Adrenal gland (tissue), 12 donors: ENCODE data around the gene CLEC4D. TPM values are rescaled to one million over a fixed set of nuclear protein-coding genes. Genes with fewer than 3 reads are reported as not detected.
A peak's percentile ranks its signal among the peaks of the same experiment; 100 is the strongest.
"Not testable (repeated sequence)": the region's sequence is repeated elsewhere in the genome, so short reads cannot be mapped to it uniquely, and the experiment has no call there.

Experiments
- DNase-seq, 7 donors: peaks; one replicate each; pipeline ENCODE4 v3.0.0-alpha.2; 2019 to 2020
- H3K27ac ChIP-seq, 5 donors: fragments of 200-600 bp; sonication (generic) in 4 of 5; 1 replicate in 3 of 5; 2 replicates in 2 of 5; pipeline versions ENCODE4 v1.5.1 to v1.8.0; 2016 to 2020; ENCODE audit warnings: mild to moderate bottlenecking in 1 of 5
- H3K27me3 ChIP-seq: fragments of 200-600 bp; 2 replicates; pipeline ENCODE4 v1.8.0; 2021
- H3K36me3 ChIP-seq, 2 donors: fragments of 200-600 bp; replicated peaks in 1 of 2; 1 replicate in 1 of 2; 2 replicates in 1 of 2; pipeline versions ENCODE4 v1.5.1 to v1.8.0; 2018 to 2022
- H3K4me1 ChIP-seq, 2 donors: fragments of 200-600 bp; replicated peaks in 1 of 2; 1 replicate in 1 of 2; 2 replicates in 1 of 2; pipeline versions ENCODE4 v1.5.1 to v1.8.0; 2018 to 2021
- H3K4me3 ChIP-seq, 4 donors: fragments of 200-600 bp; sonication (generic) in 3 of 4; one replicate each; pipeline ENCODE4 v1.5.1; 2016 to 2018
- H3K9me3 ChIP-seq, 3 donors: fragments of 200-600 bp; sonication (generic) in 1 of 3; replicated peaks in 1 of 3; 1 replicate in 2 of 3; 2 replicates in 1 of 3; pipeline versions ENCODE4 v1.5.1 to v1.8.0; 2016 to 2021
- POLR2A ChIP-seq, 2 donors: fragments of 450-650 bp; IDR thresholded peaks; one replicate each; pipeline ENCODE4 v1.6.1; 2017; ENCODE audit warnings: antibody characterized with exemption in 2 of 2, mild to moderate bottlenecking in 2 of 2, moderate library complexity in 1 of 2
- WGBS, 4 donors: extraction: QIAGEN DNeasy Blood & Tissue Kit in 2 of 4; methylation state at CpG; one replicate each; pipeline versions ENCODE4 v1.1.5 to v1.1.7; 2013 to 2017; 5-methylcytosine and 5-hydroxymethylcytosine counted together
- intact Hi-C, 2 donors: fragments of 100-400 bp; cut with DNase I; formaldehyde crosslinking; loops; one replicate each; pipeline versions ENCODE4 v1.14.1 to v1.15.0; 2022 to 2023
- polyA plus RNA-seq, 3 donors: library from polyadenylated mRNA; stranded (reverse); fragments of 200-250 nt in 2 of 3; fragments of 350-450 nt in 1 of 3; fragmentation: Illumina TruSeq in 1 of 3; extraction: RNeasy Lipid Tissue Mini Kit (QIAGEN cat#74804) in 1 of 3; gene quantifications; one replicate each; pipeline ENCODE4 v1.2.3, GENCODE V29; 2013 to 2014
- total RNA-seq, 9 donors: library from RNA; depleted of rRNA in 4 of 9; stranded (reverse); fragments of >200 nt in 4 of 9; fragments of 120-200 nt in 1 of 9; fragmentation: NEBNext Ultra II Directional in 1 of 9; extraction: Animal tissue kit (Norgen Biotek cat#: 25700) in 1 of 9; gene quantifications; one replicate each; pipeline versions ENCODE4 v1.1.0 to v1.2.4, GENCODE V29; 2013 to 2023
- TF ChIP-seq, protein P1 (sequence below), 6 experiments: fragments of 450-650 bp in 4 of 6; fragments of 200-600 bp in 2 of 6; sonication (generic) in 1 of 6; IDR thresholded peaks; 1 replicate in 5 of 6; 2 replicates in 1 of 6; pipeline versions ENCODE4 v1.5.1 to v1.8.0; 2016 to 2021; ENCODE audit warnings: antibody characterized with exemption in 6 of 6, mild to moderate bottlenecking in 2 of 6, moderate library complexity in 1 of 6
- donor health status: healthy with polysubstance abuse.
- donor health status: Bipolar disorder and iron deficiency.
- donor health status: DM: yes; HTN: yes; CAD: no.
- donor health status: DM: no; HTN: no; CAD: no.
- donor health status: DM: no; HTN: no; CAD: no.
- donor health status: DM: yes; HTN: yes; CAD: no.

The CLEC4D gene
- total and polyA plus RNA-seq, 12 donors, result 0.11 to 0.47 (median 0.19) TPM; not detected in 8

DNA sequence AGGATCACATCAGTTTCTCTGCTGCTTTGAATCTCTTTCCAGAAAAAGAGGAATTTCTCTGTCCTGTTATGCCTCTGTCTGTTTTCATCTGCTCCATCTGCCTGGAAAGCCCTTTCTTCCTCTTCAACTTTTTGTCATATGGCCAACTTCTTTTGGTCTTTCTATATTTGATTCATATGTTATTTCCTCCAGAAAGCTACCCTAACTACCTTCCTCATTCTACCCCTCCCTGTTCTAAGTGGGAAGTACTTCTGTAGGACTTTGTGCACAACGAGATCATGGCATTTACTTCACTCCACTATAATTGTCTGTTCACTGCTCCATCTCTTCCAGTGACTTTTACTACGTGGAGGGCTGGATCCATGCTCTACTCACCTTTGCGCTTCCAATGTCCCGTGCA, 5.9 kb downstream of the CLEC4D start:
- DNase-seq, result no peak
- WGBS, 4 donors, result 58 to 73% (median 67%) methylated on average over 4 of the region's 4 CpGs
- intact Hi-C loops, result no loop called here
- Histone ChIP-seq H3K27me3 (peaks cover 4% of the 10 kb centered on the region), H3K9me3 (no peaks in the 10 kb centered on the region), H3K4me3 (no peak overlapping the region), H3K36me3 (no peaks in the 10 kb centered on the region), H3K27ac (no peak overlapping the region), H3K4me1 (no peaks in the 10 kb centered on the region)
- TF ChIP-seq POLR2A (IDR thresholded peaks at IDR 0.05), result no peak
- TF ChIP-seq, protein P1, sequence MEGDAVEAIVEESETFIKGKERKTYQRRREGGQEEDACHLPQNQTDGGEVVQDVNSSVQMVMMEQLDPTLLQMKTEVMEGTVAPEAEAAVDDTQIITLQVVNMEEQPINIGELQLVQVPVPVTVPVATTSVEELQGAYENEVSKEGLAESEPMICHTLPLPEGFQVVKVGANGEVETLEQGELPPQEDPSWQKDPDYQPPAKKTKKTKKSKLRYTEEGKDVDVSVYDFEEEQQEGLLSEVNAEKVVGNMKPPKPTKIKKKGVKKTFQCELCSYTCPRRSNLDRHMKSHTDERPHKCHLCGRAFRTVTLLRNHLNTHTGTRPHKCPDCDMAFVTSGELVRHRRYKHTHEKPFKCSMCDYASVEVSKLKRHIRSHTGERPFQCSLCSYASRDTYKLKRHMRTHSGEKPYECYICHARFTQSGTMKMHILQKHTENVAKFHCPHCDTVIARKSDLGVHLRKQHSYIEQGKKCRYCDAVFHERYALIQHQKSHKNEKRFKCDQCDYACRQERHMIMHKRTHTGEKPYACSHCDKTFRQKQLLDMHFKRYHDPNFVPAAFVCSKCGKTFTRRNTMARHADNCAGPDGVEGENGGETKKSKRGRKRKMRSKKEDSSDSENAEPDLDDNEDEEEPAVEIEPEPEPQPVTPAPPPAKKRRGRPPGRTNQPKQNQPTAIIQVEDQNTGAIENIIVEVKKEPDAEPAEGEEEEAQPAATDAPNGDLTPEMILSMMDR (IDR thresholded peaks at IDR 0.05), result no peak

DNA sequence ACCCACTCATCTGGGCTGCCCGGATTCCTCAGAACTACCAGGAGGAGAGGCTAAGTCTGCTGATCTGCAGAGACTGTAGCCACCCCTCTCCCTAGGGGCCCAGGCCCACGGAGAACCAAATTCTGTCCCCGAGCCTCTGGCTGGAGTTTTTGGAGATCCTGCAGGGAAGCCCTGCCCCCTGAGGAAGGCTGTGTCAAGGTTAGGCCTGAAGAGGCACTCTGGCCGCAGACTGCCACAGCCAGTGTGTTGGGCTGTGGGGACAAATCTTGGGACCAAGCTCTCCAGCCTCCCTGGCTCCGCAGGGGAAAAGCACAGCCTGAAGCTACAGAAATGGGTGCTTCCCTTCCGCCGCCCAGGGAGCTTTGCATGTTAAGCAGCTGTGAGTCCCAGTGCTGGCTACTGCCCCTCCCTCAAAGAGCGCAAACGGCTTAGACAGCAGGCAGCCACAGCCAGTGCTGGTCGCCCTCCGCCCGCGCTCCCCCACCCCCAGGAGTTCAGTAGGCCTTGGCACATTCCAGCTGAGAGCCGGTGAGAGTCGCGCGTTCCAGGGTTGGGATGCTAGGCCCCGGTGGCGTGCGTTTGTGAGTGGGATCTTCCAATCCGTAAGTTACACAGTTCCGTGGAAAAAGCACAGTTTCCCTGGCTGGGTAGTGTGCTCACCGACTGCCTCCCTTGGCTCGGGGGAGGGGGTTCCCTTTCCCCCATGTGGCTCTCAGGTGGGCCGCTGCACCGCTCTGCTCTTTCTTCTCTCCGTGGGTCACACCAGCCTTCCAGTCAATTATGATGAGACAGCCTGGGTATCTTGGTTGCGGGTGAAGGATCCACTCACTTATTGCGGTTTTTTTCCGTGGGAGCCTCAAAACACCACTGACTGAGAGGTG, 14.2 kb downstream of the CLEC4D start:
- DNase-seq, result no peak
- no peaks in the 10 kb centered on the region for H3K36me3 ChIP-seq
- H3K9me3 ChIP-seq, result no peaks in the 10 kb centered on the region
- WGBS, 4 donors, result 68 to 76% (median 73%) methylated on average over 15 to 30 of the region's 30 CpGs
- no peaks in the 10 kb centered on the region for H3K4me1 ChIP-seq
- intact Hi-C loops, result no loop called here
- H3K27ac ChIP-seq, result no peak overlapping the region
- H3K27me3 ChIP-seq, result no peaks in the 10 kb centered on the region
- no peak overlapping the region for H3K4me3 ChIP-seq
- TF ChIP-seq POLR2A (IDR thresholded peaks at IDR 0.05), result no peak
- TF ChIP-seq, protein P1 (IDR thresholded peaks at IDR 0.05), result no peak

DNA sequence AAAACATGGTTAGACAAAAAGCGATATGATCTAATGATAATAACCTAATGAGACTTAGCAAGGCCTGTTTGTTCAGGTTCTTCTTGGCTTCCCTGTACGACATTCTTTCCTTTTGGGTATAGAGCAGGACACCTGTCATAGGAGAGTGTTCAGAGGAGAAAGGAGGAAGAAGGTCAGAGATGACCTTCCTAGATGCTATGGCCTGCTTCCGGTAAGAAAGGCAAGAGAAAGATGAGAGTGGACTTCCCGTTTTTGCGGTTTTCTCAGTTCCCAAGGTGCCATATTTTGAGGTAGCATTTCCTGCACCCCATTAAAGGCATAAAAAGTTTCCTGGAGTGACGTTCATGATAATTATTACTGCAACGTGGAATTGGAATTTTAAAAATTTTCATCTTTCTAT, 18.7 kb downstream of the CLEC4D start:
- no peak for DNase-seq
- TF ChIP-seq POLR2A (IDR thresholded peaks at IDR 0.05), result no peak
- TF ChIP-seq, protein P1 (IDR thresholded peaks at IDR 0.05), result no peak
- WGBS, 4 donors, result 63 to 75% (median 65%) methylated on average over 7 of the region's 7 CpGs
- no peaks in the 10 kb centered on the region for H3K9me3 ChIP-seq
- no peaks in the 10 kb centered on the region for H3K27me3 ChIP-seq
- H3K27ac ChIP-seq, result no peak overlapping the region
- H3K36me3 ChIP-seq, result no peaks in the 10 kb centered on the region
- no peak overlapping the region for H3K4me3 ChIP-seq
- H3K4me1 ChIP-seq, result no peaks in the 10 kb centered on the region
- intact Hi-C loops, result no loop called here

DNA sequence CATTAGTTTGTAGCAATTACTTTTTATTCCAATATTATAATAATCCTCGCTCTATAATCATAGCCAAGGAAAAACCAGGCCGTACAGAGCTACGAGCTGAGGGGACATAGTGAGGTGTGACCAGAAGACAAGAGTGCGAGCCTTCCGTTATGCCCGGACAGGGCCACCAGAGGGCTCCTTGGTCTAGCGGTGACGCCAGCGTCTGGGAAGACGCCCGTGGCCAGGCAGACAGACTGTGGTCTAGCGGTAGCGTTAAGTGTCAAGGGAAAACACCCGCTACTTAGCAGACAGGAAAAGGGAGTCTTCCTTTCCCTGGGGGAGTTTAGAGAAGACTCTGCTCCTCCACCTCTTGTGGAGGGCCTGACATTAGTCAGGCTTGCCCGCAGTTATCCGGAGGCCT, 24.5 kb downstream of the CLEC4D start:
- intact Hi-C loops, H3K27ac ChIP-seq, H3K4me1 ChIP-seq, DNase-seq, H3K9me3 ChIP-seq, H3K27me3 ChIP-seq, H3K4me3 ChIP-seq, H3K36me3 ChIP-seq: not testable (repeated sequence)
- 78 to 88% (median 83%) methylated on average over 14 to 16 of the region's 16 CpGs for WGBS, 4 donors

DNA sequence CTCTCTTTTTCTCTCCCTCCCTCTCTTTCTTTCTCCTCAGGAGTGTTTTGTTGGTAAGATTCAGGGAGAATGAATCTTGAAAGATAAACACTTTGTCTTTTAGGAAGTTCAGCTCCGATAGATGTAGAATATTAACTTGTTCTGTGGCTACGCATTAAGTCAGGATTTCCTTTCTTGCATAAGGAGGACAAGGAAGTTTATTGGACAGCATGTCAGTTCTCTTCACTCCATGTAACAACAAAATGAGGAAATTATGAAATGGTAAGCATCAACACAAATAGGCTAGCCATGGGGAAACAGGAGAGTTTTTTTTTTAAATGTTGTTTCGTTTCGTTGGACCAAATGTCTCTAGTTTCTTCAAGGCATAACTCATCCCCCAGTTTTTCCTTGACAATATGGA, 27.5 kb downstream of the CLEC4D start, which contains the start of gene CLEC4E:
CLEC4E (minus strand) TSS at position 75 of the 400 bp plus-strand sequence. CDS start 108 bp downstream, outside the sequence.
- not testable (repeated sequence) for H3K9me3 ChIP-seq, DNase-seq, H3K4me1 ChIP-seq, H3K36me3 ChIP-seq, H3K4me3 ChIP-seq, H3K27me3 ChIP-seq
- 34 to 44% (median 39%) methylated on average over 4 of the region's 4 CpGs for WGBS, 4 donors
- H3K27ac ChIP-seq, result peak within 1 kb of the TSS in 1 of 5 donors; percentile 10
- intact Hi-C loops, result loop anchor here in 1 of 2 donors (10.0 kb wide), 1 partner anchor 64 kb away; no protein-coding TSS in a partner anchor
